Stimulated activated CD8-positive, alpha-beta memory T cell treated with anti-CD3 and anti-CD28 coated beads, Interleukin-15, amount 100 ng/mL, for 48 hours (primary cell): Measurements from ENCODE around the gene NDST1.

Experiments used
- DNase-seq, 2 donors: peaks; one replicate each; pipeline ENCODE4 v3.0.0-alpha.2; 2020; ENCODE audit warnings: low read depth in 2 of 2

Gene NDST1

GRCh38 chr5:150587856-150588595 lies 80.1 kb downstream of the NDST1 start:
- DNase-seq: no peak

DNA sequence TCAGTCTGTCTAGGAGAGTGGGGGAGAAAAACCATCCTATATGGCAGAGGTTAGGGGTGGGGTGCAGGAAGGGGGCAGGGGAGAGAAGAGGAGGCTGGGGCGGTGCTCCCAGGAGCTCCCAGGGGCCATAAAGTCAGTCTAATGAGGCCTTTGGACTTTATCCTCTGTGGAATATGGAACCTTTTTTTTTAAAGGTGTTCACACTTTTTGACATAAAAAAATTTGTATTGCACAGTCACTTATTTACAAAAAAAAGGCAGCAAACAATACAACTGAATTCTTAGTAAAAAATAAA lies 80.6 kb downstream of the NDST1 start:
- no peak for DNase-seq

- DNase-seq: no peak
Measured at GRCh38 chr5:150589862-150590601, 82.1 kb downstream of the NDST1 start.

- DNase-seq: no peak
Measured at GRCh38 chr5:150590979-150591695, 83.2 kb downstream of the NDST1 start.

GRCh38 chr5:150593593-150593992 lies 85.7 kb downstream of the NDST1 start:
- no peak for DNase-seq

DNA sequence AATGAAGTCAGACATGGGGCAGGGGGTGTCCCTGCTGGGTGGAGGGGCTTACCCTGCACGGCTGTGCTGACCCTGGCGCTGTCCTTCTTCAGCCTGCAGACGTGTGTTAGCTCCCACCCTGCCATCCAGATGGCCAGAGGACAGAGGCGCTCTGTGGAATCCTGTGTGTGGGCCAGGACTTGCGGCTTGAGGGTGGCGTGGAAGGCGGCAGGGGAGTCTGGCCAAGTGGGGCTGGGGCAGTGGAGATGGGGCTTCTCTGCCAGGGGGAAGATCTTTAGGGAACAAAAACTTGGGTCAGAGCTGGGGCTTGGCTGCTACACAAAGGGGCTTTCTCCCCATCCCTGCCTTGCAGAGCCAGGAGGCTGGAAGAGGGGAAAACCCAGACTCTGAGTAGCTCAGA lies 86.1 kb downstream of the NDST1 start:
- DNase-seq: no peak

- DNase-seq: no peak
Measured at GRCh38 chr5:150595466-150596031, 87.6 kb downstream of the NDST1 start.

DNA sequence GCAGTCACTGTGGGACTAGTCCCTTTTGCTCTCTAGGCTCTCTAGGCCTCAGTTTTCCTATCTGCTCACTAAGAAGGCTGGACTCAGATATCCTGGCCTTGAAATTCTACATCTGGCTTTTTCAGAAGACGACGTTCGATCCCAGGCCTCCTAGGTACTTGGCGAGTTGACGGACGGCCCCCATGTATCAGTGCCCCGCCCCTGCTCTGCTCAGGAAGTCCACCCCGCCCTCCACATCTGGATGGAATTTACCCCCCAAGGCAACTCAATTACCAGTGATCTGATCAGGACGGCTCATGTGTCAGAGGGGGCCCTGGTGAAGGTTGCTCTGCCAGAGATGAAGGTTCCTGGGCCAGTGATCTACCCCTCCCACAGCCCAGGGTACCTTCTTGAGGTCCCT lies 88.4 kb downstream of the NDST1 start:
- DNase-seq: no peak

DNA sequence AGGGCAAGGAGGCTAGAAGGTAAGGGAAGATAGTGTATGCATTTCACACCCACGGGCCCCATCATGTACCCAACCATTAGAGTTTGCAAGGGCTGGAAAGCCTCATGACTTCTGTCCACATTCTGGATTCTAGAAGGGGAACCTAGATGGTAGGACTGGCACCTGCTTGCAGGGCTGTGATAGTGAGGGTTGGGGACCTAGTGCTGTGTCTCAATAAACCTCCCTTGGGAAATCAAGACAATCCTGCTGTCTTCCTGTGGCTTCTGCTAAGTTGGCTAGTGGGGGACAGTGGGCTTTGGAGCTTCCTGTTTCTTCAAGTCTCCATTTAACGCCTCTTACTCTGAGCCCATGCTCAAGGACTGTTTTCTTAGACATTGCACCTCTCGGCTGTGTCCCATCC lies 88.9 kb downstream of the NDST1 start:
- no peak for DNase-seq

GRCh38 chr5:150598006-150598405 lies 90.1 kb downstream of the NDST1 start:
- no peak for DNase-seq

DNA sequence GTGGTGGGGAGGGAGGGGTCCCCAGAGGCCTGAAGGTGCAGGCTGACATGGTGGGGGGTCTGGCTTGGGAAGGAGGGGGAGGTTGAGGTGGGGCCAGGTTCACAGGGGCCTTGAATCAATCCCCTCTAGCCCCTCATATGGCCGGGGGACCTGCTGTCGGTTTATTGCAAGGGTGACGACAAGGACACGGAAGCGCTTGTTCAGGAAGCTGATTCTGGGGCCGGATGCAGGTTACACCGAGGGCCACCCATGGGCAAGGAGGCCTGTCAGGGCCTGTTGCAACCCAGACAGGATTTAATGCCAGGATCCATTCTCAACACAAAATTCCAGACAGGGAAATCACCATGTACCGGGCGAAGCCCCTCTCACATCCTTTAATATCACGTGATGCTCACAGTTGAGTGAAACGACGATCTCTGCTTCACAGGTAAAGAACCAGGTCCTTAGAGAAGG lies 90.9 kb downstream of the NDST1 start:
- no peak for DNase-seq

DNA sequence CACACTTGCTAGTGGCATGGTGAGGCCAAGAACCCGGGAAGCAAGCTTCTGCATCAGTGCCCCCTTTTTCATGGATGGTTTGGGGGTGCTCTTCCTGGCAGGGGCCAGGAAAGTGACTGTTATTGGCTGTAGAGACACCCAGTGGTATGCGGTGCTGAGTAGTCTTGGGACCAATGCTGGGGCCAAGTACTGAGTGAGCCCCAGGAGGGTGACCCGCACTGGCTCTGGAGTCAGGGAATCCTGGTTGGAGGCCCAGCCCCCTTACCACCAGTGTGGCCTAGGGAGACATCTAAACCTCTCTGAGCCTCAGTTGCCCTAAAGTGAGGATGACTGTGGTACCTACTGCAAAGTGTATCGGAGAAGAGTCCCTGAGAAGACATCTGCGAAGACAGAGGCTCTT lies 91.3 kb downstream of the NDST1 start:
- no peak for DNase-seq

DNA sequence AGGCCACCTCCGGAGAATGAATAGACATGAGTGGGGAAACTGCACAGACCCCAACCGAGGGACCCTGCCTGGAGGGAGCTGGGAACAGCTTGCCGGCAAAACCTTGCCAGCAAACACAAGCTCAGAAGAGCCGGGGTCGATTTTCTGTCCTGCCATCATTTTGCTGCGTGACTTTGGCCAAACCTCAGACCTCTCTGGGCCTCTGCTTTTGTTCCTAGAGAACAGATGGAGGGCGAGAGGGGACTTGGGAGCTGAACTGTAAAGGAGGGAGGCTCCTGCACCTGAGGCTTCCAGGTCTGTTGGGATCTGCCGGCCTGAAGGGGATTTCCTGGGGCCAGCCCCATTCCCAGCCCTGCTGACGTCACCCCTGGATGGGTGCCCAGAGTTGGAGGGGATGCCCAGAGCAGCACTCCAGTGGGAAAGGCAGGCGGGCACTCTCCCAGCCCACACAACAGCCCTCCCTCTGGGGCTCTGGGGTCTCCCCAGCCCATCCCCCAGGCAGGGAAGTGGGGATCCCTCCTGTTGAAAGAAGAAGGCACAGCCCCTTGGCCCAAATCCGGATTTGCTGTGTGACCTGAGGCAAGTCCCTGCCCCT lies 92.1 kb downstream of the NDST1 start:
- DNase-seq: no peak

- no peak for DNase-seq
Measured at GRCh38 chr5:150600616-150601490, 92.9 kb downstream of the NDST1 start.

- no peak for DNase-seq
Measured at GRCh38 chr5:150601491-150602345, 93.8 kb downstream of the NDST1 start.

DNA sequence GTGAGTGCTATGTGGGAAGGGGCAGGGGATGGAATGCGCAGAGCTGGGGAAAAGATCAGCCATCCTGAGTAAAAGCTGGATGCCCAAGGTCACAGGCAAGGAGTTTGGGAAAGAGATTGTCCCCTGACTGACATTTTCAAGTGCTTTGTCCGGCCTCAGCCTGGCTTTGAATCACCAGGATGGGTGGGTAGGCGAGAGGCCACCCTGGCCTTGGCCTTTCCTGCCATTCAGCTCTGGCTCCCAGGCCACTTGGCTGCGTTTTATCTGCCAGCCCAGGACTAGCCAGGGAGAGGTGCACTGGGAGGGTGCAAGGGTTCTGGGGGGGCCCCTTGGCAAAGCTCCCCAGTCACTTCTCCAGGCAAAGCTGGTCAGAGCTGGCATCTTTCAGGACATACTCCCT lies 95.1 kb downstream of the NDST1 start:
- DNase-seq: no peak

DNA sequence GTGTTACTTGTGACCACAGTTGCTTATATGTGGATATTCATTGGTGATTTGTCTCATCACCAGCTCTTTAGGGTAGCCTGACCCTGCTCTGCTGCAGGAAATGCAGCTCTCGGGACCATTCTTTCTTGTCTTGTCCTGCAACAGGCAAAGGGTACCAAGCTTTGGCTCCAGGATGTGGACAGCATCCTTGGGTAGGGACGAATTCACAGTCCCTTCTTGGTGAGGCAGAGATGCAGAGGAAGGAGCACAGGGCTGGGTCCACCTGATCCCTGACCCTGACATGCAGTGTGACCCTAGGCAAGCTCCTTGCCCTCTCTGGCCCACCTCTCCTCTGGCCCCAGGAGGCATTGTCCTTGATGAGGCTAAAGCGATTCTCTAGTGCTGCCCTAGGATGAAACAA lies 95.6 kb downstream of the NDST1 start:
- no peak for DNase-seq

GRCh38 chr5:150604010-150604409 lies 96.1 kb downstream of the NDST1 start:
- DNase-seq: no peak

DNA sequence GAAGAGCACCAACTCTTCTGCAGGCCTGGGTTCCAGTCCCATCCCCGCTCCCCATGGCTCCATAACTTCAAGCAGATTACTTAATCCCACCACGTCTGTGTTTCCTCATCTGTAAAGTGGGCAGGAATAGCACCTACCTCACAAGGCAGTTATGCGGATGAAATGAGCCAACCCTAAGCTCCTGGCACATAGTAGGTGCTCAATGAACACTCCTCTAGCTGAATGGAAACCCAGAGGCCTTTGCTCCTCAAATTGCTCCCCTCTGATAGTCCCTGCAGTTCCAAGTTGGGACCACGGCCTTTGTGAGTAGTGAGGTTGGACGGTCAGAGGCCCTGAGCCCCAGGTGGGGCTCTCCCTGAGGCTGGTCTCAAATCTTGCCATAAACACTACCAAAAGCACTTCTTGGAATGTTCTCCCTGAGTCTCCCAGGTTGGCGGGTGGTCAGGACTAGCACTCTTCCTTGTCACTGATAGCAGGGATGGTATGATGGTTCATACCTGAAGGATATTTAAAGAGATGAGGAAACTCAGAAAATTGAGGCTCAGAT lies 97.0 kb downstream of the NDST1 start:
- DNase-seq: no peak

- no peak for DNase-seq
Measured at GRCh38 chr5:150605546-150605945, 97.6 kb downstream of the NDST1 start.
